SK-N-MC (cell line): Measurements from ENCODE around the gene KRTAP9-3.

ENCODE experiments used
- EZH2 ChIP-seq: fragments of 200-600 bp; sonication (generic); IDR thresholded peaks from one replicate; pipeline ENCODE4 v1.6.1; 2017; ENCODE audit warnings: antibody characterized with exemption
- FOXP2 ChIP-seq: optimal IDR thresholded peaks from 2 replicates; pipeline ENCODE3; 2011; ENCODE audit warnings: mild to moderate bottlenecking, moderate library complexity; ENCODE audit not compliant: insufficient read depth; ENCODE audit errors: extremely low read length, control extremely low read depth
- POLR2AphosphoS5 ChIP-seq: IDR thresholded peaks from 2 replicates; pipeline ENCODE4 v1.6.1; 2012; ENCODE audit warnings: mild to moderate bottlenecking, low read depth, low read length, borderline replicate concordance

GRCh38 chr17:41256291-41256685, 24.0 kb downstream of the KRTAP9-3 start:
- TF ChIP-seq POLR2AphosphoS5 (no peak), FOXP2 (no peak), EZH2 (no peak)
